Dermis blood vessel endothelial cell (primary cell): ENCODE results near the gene ZNF574. TPM values are rescaled to one million over a fixed set of nuclear protein-coding genes. Genes with fewer than 3 reads are reported as not detected.

Experiments
- DNase-seq: peaks from one replicate; pipeline ENCODE4 v3.0.0; 2010
- total RNA-seq: library from RNA; depleted of rRNA; stranded (reverse); fragments of >200 nt; gene quantifications from 2 replicates; pipeline ENCODE4 v1.2.3, GENCODE V29; 2014

Gene ZNF574
- total RNA-seq, 1 donor from 2014 or later = 17.4 TPM

DNA sequence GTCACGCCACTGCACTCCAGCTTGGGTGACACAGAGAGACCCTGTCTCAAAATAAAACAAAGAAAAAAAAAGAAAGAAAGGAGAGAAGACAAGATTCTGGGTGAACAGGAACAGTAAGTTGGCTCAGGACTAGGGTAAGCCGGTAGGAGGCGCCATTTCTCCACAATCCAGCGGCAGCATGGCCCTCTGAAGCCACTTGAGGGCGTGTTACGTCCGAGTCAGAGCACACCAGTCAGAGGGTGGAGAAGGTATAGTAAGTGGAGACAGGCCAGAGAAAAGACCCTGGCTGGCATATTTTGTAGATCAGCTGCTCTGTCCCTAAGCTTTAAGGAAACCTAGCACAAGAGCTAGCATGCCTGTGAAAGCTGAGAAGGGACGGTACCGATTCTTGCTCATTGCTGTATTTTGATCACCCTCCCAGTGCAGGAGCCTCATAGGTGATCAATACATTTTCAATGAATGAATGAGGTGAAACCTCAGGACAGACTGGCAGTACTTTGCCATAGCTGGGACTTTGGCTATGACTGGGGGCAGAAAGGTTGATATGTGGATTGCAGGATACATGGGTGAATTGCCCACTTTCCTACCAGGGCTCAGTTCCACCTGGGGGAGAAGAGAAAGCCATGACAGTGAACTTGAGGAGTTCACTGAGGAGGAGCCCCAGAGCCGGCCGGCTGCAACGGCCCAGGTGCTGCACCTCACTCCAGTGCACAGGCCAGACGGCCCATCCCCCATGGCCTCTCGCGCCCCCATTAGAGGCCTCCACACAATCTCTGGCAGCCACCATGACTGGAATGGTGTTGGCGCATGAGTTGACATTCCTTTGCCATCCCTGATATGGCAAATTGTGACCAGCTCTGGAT, 32.8 kb downstream of the ZNF574 start:
- peak; percentile 96 for DNase-seq

DNA sequence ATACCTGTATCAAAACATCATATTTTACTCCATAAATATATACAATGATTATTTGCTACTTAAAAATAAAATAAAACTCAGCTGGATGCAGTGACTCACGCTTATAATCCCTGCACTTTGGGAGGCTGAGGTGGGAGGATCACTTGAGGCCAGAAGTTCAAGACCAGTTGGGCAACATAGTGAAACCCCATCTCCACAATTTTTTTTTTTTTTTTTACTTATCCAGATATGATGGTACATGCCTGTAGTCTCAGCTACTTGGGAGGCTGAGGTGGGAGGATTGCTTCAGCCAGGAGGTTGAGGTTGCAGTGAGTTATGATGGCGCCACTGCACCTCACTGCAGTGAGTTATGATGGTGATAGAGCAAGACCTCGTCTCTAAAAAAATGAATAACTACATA, 33.9 kb downstream of the ZNF574 start:
- DNase-seq = no peak

DNA sequence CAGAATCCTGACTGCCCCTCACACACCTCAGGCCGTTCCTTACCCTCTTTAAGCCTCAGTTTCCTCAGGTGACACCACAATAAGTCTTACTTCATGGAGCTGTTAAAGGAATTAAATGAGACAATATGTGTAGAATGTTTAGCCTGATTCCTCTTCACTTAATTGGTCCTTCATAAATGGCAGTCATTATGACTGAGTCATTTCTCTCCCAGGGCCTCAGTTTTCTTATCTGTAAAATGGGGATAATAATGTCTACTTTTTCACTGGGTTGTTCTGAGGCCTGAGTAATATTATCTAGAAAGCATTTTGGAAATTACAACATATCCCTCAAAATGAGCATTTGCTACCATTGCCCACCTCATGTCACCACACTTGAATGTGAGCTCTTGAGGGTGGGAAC, 34.7 kb downstream of the ZNF574 start:
- no peak for DNase-seq

DNA sequence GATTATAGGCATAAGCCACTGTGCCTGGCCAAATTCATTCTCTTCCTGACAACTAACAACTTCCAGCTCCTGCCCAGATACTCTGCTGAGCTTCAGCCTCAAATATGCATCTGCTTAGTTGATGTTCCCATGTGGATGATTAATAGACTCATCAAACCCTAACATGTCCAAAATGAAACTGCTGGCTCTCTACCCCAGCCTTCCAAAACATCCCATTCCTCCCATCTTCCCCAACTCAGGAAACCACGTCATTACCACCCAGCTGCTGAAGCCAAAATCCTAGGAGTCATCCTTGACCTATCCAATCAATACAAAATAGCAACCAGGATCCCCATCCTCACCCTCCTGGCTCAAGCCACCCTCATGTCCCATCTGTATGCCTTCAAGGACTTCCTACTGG, 35.4 kb downstream of the ZNF574 start:
- DNase-seq = no peak

DNA sequence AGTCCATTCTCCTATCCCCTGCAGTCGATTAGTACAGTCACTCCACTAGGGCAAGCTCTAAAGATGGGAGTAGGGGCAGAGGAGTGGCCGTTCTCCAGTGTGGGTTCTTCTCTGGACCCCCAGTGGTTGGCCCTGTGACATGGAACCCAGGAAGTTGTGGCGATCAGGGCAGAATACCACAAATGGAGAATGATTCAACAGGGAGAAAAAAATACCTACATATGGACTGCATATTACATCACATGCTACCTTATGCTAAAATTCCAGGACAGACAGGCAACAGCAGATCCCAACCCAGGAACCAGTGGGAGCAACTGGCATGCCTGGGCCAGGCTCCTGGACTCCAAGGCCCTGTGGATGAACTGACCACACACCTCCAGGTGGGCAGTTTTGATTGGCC, 35.8 kb downstream of the ZNF574 start:
- no peak for DNase-seq

DNA sequence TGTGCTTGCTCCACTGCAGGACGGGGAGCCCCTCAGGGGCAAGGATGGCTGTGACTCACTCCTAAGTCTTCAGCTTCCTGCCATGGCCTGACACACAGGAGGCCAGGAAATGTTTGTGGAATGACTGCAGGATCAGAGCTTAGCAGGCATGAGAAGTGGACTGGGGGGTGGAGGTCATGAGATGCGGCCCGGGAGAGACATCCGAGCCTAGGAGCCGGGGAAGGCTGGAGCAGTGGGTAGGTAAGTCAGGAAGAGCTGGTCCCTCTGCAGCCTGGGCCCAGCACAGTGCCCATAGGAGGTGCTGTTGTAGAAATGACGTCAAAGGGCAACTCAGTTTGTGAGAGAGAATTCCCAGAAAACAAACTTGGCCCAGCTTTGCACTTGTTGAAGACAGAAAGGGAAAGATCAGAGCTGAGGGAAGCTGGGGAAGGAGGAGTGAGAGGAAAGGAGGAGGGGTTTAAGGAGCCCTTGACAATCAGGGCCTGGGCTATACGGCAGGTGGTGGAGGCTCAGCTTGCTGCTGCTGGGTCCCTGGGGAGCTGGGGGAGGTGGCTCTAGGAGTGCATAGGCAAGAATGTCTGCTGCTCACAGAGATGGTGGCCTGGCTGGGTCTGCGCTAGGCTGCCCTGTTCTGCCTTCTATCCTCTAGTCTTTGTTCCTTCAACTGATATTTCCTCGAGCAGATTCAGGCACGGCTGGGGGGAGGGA, 37.8 kb downstream of the ZNF574 start:
- DNase-seq = peak; percentile 98

DNA sequence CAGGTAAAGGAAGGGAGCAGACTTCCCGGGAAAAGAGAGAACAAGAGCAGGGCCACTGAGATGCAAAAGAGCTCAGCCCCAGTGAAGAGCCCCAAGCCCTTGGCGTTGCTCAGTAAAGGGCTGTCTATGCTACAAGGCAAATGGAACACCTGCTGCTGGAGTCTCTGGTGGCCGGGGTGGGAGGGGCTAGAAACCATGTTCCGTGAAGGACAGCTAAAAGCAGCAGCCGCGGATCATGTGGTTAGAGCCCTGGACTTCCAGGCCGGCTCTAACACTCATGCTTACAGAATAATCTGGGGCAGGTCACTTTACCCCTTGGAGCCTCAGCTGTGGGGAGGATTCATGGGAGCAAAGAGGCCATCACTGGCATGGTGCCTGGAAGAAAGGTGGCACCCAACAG, 38.4 kb downstream of the ZNF574 start:
- no peak for DNase-seq

DNA sequence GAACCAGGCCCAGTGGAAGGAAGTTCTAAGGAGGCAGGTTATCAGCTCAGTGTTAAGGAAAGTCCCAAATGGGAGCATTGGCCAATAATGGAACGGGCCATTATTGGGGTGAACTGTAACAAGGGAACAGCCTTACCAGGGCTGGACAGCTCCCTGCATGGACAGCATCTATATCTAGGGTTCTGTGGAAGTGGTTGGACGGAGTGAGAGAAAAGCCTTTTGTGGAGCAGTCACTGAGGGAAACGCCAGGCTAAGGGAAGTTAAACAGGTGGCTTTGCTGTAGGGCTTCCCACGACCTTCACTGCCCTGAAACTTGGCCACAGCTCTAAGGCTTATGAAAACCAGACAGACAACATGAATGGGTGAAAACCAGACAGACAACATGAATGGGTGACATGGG, 39.3 kb downstream of the ZNF574 start:
- DNase-seq = no peak

DNA sequence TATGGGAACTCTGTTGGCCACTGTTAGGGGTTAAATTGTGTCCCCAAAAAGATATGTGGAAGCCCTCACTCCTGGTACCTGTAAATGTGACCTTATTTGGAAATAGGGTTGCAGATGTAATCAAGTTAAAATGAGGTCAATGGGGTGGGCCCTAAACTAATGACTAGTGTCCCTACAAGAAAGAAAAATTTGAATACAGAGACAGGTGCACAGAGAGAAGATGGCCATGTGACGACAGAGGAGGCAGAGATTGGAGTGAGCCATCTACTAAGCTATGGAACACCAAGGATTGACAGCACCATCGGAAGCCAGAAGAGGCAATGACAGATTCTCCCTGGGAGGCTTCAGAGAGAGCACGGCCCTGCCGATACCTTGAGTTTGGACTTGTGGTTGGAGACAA, 39.7 kb downstream of the ZNF574 start:
- DNase-seq = no peak

DNA sequence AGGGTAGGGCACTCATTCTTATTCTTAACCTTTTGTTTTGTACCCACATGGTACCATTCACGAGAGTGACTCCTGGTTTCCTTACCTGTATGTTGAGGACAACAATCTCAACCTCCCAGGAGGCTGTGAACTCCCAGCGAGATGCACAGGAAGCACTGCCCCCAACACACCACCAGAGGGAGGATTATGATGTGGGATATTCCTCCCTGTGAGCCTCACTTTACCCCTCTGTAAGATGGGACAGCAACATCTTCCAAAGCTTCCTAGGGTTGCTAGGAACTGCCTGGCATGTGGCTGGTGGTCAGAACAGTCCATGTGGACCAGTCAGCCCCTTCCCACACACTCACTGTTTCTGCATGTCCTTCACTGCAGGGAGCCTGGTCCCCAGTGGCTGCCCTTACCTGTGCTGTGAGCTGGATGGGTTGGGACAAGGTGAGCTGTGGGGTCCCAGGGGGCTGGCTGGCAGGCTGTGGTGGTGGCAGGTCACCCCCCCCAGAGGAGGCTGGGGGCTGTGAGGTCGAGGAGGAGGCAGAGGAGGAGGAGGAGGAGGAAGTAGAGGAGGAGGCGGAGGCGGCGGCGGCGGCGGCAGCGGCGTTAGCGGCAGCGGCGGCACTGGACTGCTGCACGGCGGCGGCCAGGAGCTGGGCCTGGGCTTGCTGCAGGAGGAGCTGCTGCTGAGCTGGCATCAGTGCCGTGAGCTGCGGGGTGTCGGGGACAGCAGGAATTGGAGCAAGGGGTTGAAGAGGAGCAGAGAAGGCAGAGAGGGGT, 40.5 kb downstream of the ZNF574 start:
- DNase-seq = no peak

DNA sequence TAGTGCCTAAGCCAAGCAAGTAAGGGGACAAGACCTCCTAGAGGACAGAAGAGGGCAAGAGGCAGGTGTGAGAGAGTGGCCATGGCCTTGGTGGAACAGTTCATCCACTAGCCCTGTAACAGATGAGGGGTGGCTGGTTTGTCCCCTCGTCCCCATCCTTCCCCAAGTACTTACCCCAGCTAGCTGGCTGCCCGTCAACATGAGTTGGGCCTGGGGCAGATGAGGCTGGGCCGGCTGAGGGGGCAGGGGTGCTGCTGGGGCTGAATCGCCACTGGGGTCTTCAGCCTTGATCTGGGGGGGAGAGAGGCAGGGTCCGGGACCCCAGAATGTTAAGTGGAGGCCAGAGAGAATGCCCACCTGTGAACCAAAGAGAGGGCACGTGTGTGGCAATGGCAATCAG, 41.1 kb downstream of the ZNF574 start:
- DNase-seq = no peak

DNA sequence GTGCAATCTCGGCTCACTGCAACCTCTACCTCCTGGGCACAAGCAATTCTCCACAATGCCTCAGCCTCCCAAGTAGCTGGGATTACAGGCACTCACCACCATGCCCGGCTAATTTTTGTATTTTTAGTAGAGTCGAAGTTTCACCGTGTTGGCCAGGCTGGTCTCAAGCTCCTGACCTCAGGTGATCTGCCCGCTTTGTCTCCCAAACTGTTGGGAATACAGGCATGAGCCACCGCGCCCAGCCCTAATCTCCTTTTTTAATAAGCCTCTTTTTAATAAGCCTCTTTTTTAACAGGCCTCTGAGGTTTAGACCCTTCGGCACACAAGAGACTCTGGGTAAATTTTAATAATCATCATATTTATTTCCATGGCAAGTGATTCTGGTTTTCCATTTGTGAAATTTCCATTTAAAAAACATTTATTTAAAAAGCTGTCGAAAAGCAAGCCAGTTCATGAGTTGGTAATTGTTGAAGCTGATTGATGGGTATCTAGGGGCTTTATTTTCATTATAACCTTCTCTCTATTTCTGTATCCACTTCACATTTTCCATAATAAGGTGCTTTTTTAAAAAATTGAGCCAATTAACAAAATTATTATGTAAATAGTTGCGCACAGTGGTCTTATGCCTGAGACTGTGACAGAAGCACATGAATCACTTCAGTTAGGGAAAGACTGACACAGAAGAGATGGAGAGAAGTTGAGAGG, 44.5 kb downstream of the ZNF574 start:
- no peak for DNase-seq

DNA sequence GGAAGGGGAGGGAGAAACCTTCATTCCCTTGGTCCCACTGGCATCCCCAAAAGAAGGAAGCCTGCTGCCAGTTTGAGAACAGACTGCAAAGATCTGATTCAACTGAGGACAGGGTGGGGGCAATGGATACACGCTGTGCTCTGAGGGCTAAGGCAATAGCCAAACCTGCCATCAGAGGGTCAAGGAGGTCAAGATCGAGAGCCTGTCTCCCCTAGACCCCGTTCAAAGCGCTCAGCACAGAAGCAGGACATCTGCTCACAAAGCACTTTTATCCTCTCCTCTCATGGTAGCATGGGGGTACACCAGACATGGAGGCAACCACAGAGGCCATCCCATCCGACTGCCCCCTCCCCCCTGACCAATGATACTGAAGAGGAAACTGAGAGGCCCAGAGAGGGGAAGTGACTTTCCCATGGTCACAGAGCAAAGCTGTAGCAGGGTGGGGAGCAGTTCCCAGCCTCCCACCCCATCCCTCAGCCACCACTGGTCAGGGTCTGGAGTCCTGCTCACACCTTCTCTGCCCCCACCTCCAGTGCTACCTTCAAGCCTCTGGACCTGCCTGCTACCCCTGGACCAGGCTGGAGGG, 45.2 kb downstream of the ZNF574 start:
- no peak for DNase-seq

DNA sequence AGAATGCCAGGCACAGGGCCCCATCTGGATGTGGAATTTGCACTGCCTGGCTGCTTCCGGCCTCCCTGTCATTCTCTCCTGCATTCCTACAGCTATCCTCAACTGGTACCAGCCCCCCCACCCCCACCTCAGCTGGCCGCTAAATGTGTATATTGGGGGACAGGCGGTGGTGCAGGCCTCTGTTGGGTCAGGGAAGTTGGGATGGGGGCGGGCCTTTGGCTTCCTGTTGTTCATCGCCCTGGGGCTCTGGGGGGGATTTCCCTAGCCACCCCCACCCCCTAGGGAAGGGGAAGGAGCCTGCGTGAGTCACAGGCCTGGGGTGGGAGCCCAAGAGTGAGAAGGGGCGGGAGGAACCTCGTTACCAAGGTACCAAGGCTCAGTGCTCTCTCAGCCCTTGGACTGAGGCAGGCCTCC, 45.7 kb downstream of the ZNF574 start:
- peak; percentile 89 for DNase-seq

DNA sequence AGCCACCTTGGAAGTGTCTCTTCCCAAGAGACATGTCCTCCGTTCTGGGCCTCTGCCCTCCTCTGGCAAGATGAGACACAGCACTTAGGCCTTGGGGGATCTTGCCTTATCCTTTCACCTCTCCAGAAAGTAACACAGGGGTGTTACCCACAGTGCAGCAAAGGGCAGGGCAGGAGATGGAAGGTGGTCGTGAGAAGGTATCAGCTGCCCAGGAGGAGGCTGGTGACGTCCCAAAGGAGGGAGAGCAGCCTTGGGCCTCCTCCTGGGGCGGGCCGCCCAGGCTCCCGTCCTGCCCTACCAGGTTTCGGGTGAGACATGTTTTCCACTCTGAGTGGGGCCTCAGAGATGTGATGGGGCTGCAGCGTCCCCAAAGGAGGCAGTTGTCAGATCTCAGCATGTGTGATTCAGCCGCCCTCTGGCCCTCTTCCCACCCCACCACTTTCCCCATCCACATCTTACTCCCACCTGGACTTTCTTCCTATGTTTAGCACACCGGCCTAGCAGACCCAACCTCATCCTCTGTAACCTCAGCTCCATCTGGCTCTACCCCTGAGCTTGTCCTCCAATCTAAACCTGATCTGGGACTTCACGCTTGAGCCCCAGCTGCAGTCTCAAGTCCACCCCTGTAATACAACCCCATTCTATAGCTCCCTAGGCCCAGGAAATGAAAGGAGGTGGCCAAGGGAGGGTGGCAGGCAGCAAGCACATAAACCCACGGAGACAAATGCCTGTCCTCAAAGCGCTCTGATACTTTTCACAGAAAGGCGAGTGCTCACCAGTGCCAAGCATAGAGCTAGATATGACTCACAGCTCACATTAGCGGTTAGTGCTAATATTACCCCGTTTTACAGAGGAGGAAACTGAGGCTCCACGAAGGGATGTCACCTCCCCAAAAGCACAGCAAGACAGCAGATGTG, 47.0 kb downstream of the ZNF574 start:
- DNase-seq = no peak

DNA sequence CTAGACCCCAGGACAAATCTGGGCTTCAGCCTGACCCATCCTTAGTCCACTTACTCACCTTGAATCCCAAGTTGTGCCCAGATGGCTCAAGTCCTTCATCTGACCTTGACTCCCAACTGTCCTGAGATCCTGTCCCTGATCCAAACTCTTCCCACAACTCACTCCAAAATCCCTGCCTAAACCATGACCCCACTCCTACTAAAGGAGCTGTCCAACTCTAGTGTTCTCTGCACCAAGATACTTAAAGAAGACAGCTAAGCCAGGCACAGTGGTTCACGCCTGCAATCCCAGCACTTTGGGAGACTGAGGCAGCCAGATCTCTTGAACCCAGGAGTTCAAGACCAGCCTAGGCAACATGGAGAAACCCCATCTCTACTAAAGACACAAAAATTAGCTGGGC, 47.8 kb downstream of the ZNF574 start:
- DNase-seq = no peak

DNA sequence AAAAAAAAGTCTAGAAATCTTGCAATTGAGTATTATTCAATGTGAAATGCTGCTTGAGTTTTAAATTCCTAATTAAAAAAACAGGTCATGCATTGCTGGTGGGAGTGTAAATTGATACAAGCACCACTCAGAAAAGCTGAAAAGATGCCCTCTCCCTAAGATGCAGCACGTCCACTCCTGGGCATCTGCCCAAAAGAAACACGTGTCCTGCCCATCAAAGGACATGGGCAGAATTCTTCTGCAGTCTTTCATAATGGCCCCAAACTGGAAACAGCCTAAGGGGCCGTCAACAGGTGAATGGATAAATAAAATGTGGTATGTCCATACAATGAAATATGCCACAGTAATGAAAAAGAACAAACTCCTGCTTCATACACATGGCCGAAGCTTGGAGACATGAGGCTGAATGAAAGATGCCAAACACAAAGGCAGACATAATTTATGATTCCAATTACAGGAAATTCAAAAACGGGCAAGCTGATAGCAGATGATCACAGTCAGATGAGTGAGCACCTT, 48.5 kb downstream of the ZNF574 start:
- no peak for DNase-seq

DNA sequence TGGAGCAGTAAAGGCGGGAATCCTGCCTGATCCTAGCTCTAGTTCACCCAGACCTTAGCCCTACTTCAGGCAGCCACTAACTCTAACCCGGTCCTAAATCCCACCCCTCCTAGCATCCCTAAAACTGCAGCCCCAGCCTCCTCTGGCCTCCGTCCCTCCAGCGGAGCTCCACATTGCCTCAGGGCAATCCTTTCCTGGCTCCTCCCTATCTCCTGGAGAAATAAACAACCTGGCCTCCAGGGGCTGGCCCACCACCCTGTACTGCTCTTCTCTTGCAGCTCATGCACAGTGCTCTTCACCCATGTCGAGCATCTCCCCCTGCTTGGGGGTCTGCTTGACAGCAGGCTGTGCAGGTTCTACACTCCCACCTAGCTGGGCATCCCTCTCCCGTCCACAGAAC, 49.6 kb downstream of the ZNF574 start:
- no peak for DNase-seq

DNA sequence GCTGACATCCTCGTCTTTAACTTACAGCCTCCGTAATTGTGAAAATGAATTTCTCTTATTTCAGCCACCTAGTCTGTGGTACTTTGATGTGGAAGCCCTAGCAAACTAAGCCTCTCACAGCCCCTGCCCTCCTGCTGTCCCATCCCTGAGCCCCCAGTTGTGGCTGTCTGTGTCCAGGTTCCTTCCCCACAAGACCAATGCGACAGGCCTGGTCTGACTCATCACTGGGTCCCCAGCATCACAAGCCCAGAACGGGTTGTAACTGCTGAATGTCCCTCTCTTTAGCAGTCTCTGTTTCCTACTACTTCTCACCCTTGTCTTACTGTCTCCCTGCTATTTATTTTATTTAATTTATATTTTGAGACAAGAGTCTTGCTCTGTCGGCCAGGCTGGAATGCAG, 50.6 kb downstream of the ZNF574 start:
- DNase-seq = no peak

DNA sequence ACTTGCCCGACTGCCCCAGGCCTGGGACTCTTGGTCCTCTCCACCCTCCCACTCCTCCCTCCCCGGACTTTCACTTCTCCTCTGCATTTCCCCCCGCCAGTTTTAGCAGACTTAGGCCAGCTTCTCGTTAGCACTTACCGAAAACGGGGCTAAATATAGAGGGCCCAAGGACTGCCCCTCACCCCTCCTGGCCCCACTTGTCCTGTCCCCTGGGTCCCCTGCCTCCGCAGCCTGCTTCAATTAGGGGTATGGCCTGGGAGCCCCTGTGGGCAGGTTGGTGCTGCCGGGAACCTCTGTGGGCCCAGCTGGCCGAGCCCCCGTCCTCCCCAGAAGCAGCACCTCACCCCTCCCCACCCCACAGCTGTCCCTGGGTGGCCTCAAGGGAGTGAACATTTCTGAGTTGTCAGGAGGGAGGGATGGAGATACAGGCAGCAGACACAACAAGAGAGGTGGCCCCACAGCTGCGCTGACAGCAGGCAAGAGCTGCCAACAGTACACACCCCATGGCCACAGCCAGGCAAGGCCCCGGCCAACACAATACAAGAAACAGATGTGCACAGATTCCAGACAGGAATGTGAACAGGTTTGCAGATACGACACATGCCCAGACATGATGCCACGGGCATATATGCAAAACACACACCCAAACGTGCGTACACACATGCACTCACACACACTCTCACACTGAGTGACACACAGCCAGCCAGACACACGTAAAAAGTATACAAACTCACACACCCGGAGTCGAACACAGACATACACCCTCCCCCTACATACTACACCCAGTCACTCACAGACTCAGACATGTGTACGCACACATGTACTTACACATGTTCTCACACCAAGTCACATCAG, 53.7 kb downstream of the ZNF574 start:
- DNase-seq = no peak
